DND-41 (cell line): ENCODE data around the gene TAL1.

Experiments used
- ATAC-seq: fragments of 200-7000 bp; cut with Tn5 transposase; 3 replicates; pipeline ENCODE4 v1.9.1; 2021; ENCODE audit warnings: low read depth; ENCODE audit not compliant: insufficient read depth
- DNase-seq: peaks from one replicate; pipeline ENCODE4 v3.0.0-alpha.2; 2020
- H2AFZ ChIP-seq: 2 replicates; pipeline ENCODE4 v1.6.0; 2012; ENCODE audit warnings: low read depth, low read length
- H3K27ac ChIP-seq: 2 replicates; pipeline ENCODE4 v1.5.1; 2012; ENCODE audit warnings: low read length, inconsistent platforms
- H3K27me3 ChIP-seq: fragments of 200-600 bp; sonication (generic); 2 replicates; pipeline ENCODE4 v1.6.0; 2012; ENCODE audit warnings: low read length, mild to moderate bottlenecking, inconsistent platforms; ENCODE audit not compliant: insufficient read depth, poor library complexity
- H3K36me3 ChIP-seq: 2 replicates; pipeline ENCODE4 v1.5.1; 2012; ENCODE audit warnings: low read length, inconsistent platforms; ENCODE audit not compliant: insufficient read depth
- H3K4me1 ChIP-seq: 2 replicates; pipeline ENCODE4 v1.5.1; 2012; ENCODE audit warnings: mild to moderate bottlenecking, low read length; ENCODE audit not compliant: insufficient read depth
- H3K4me2 ChIP-seq: 2 replicates; pipeline ENCODE4 v1.6.0; 2012; ENCODE audit warnings: mild to moderate bottlenecking, moderate library complexity, low read length, inconsistent platforms; ENCODE audit not compliant: insufficient read depth
- H3K4me3 ChIP-seq, 2 experiments: fragments of 200-600 bp in 1 of 2; shearing (Covaris generic) in 1 of 2; 2 replicates each; pipeline ENCODE4 v1.5.1; 2012 to 2016; ENCODE audit warnings: inconsistent platforms in 2 of 2, low read length in 2 of 2, mild to moderate bottlenecking in 2 of 2, low read depth in 1 of 2, moderate library complexity in 1 of 2
- H3K79me2 ChIP-seq: 2 replicates; pipeline ENCODE4 v1.6.0; 2012; ENCODE audit warnings: low read length, inconsistent platforms; ENCODE audit not compliant: insufficient read depth
- H3K9ac ChIP-seq: 2 replicates; pipeline ENCODE4 v1.6.0; 2012; ENCODE audit warnings: low read depth, mild to moderate bottlenecking, inconsistent platforms, low read length, moderate library complexity
- H3K9me3 ChIP-seq: 2 replicates; pipeline ENCODE4 v1.5.1; 2012; ENCODE audit warnings: low read length, moderate library complexity, mild to moderate bottlenecking, inconsistent platforms; ENCODE audit not compliant: insufficient read depth, severe bottlenecking
- H4K20me1 ChIP-seq: 2 replicates; pipeline ENCODE4 v1.6.0; 2012; ENCODE audit warnings: low read length; ENCODE audit not compliant: insufficient read depth
- EZH2 ChIP-seq: IDR thresholded peaks from 3 replicates; pipeline ENCODE4 v1.6.1; 2012; ENCODE audit warnings: borderline replicate concordance, low read depth, mild to moderate bottlenecking, moderate library complexity, low read length, inconsistent platforms; ENCODE audit not compliant: severe bottlenecking
- TF ChIP-seq, protein P1 (sequence below): IDR thresholded peaks from 2 replicates; pipeline ENCODE4 v1.5.1; 2012; ENCODE audit warnings: borderline replicate concordance, low read length, moderate library complexity, mild to moderate bottlenecking; ENCODE audit not compliant: poor library complexity, severe bottlenecking; ENCODE audit errors: extremely low read depth

Gene TAL1

DNA sequence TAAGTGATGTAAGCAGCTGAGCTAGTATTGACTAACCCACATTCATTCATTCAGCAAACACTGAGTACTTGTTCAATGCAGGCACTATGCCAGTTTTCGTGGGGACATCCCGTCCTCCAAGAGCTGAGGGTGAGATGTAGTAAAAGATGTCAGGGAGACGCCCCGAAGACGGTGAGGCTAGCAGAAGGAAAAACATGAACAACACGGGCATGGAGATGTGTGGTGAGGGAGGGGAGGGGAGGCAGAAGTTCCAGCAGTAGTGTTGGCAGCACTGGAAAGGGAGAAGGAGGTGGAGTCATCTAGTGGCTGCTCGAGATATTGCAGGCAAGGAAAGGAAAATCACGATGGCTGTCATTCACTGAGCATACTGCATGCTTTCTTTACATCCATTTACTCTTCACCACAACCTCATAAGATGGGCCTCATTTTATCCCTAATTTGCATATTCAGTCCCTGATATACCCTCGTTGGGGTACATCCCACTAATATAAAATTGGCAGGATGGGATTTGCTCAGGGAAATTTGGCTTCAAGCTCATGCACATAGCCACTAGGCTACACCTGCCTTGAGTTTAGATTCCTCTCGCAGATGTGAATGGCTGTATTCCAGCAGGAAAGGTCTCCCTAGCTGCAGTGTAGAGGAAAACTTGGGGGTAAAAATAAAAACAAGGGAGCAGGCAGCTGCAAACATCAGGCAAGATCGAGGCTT is 56.6 kb downstream of the TAL1 start:
- Histone ChIP-seq H2AFZ (no peak overlapping the region), H3K4me3 (no peak overlapping the region), H3K27me3 (no peaks in the 10 kb centered on the region), H3K36me3 (no peaks in the 10 kb centered on the region), H3K9ac (no peak overlapping the region), H3K4me2 (no peak overlapping the region), H3K79me2 (no peaks in the 10 kb centered on the region), H3K27ac (no peak overlapping the region), H4K20me1 (no peaks in the 10 kb centered on the region), H3K9me3 (no peaks in the 10 kb centered on the region), H3K4me1 (peaks cover 13% of the 10 kb centered on the region)
- peak; percentile 62 for ATAC-seq
- no peak for TF ChIP-seq EZH2
- TF ChIP-seq, protein P1, sequence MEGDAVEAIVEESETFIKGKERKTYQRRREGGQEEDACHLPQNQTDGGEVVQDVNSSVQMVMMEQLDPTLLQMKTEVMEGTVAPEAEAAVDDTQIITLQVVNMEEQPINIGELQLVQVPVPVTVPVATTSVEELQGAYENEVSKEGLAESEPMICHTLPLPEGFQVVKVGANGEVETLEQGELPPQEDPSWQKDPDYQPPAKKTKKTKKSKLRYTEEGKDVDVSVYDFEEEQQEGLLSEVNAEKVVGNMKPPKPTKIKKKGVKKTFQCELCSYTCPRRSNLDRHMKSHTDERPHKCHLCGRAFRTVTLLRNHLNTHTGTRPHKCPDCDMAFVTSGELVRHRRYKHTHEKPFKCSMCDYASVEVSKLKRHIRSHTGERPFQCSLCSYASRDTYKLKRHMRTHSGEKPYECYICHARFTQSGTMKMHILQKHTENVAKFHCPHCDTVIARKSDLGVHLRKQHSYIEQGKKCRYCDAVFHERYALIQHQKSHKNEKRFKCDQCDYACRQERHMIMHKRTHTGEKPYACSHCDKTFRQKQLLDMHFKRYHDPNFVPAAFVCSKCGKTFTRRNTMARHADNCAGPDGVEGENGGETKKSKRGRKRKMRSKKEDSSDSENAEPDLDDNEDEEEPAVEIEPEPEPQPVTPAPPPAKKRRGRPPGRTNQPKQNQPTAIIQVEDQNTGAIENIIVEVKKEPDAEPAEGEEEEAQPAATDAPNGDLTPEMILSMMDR = peak; percentile 99
- peak; percentile 68 for DNase-seq

DNA sequence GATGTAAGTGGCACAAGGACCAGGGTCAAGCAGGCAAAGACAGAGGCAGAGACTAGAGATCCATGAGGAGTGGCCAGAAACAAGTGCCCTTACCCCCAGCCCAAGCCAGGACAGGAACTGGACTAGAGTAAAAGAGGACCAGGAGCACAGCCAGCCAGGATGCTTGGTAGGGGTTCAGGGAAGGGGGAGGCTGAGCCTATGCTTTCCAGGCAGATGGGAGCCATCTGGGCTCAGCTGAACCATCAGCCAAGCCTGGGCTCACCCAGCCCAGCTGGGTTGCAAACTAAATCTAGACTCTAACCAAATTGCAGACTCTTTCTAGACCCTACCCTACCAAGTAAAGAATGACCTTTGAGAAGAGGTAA is 57.4 kb downstream of the TAL1 start:
- TF ChIP-seq, protein P1 = no peak
- TF ChIP-seq EZH2 = no peak
- no peaks in the 10 kb centered on the region for H3K36me3 ChIP-seq
- H3K4me3 ChIP-seq = no peak overlapping the region
- no peak overlapping the region for H3K27ac ChIP-seq
- ATAC-seq (no peak), DNase-seq (no peak)
- no peak overlapping the region for H2AFZ ChIP-seq
- no peak overlapping the region for H3K9ac ChIP-seq
- no peaks in the 10 kb centered on the region for H4K20me1 ChIP-seq
- H3K4me1 ChIP-seq = peaks cover 9% of the 10 kb centered on the region
- H3K9me3 ChIP-seq = no peaks in the 10 kb centered on the region
- H3K79me2 ChIP-seq = no peaks in the 10 kb centered on the region
- no peak overlapping the region for H3K4me2 ChIP-seq
- H3K27me3 ChIP-seq = no peaks in the 10 kb centered on the region

DNA sequence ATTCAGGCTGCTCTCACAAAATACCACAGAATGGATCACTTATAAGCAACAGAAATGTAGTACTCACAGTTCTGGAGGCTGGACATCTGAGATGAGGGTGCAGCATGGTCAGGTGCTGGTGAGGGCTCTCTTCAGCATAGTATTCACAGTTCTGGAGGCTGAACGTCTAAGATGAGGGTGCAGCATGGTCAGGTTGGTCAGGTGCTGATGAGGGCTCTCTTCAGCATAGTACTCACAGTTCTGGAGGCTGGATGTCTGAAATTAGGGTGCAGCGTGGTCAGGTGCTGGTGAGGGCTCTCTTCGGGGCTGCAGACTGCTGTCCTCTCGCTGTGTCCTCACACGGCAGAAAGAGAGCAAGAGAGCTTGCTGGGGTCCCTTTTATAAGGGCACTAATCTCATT is 59.2 kb downstream of the TAL1 start:
- Histone ChIP-seq H3K27me3 (no peaks in the 10 kb centered on the region), H3K4me2 (no peak overlapping the region), H3K36me3 (no peaks in the 10 kb centered on the region), H3K79me2 (no peaks in the 10 kb centered on the region), H2AFZ (no peak overlapping the region), H4K20me1 (no peaks in the 10 kb centered on the region), H3K4me3 (no peak overlapping the region), H3K27ac (no peak overlapping the region), H3K9me3 (no peaks in the 10 kb centered on the region), H3K4me1 (no peaks in the 10 kb centered on the region), H3K9ac (no peak overlapping the region)
- no peak for TF ChIP-seq EZH2
- TF ChIP-seq, protein P1 = no peak
- DNase-seq = no peak
- ATAC-seq = no peak
